NB4 (cell line): Measurements from ENCODE around the gene PRF1.
"Not testable (repeated sequence)": the region's sequence is repeated elsewhere in the genome, so short reads cannot be mapped to it uniquely, and the experiment has no call there.

Experiments used
- POLR2A ChIP-seq: IDR thresholded peaks from 2 replicates; pipeline ENCODE4 v1.6.1; 2011; ENCODE audit warnings: mild to moderate bottlenecking; ENCODE audit not compliant: insufficient read length; ENCODE audit errors: extremely low read depth
- TF ChIP-seq, protein P1 (sequence below): IDR thresholded peaks from one replicate; pipeline ENCODE4 v1.5.1; 2012; ENCODE audit warnings: low read depth, low read length
- TF ChIP-seq, protein P2 (sequence below): IDR thresholded peaks from 2 replicates; pipeline ENCODE4 v1.6.1; 2011; ENCODE audit warnings: low read depth, low read length

DNA sequence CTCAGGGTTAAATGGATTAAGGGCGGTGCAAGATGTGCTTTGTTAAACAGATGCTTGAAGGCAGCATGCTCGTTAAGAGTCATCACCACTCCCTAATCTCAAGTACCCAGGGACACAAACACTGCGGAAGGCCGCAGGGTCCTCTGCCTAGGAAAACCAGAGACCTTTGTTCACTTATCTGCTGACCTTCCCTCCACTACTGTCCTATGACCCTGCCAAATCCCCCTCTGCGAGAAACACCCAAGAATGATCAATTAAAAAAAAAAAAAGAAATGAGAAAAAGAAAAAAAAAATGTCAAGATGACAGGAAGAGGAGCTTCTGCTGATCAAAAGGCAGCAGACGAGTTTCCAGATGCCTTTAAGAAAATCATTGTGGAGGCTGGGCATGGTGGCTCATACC is 29.2 kb upstream of the PRF1 start:
- TF ChIP-seq, protein P1, sequence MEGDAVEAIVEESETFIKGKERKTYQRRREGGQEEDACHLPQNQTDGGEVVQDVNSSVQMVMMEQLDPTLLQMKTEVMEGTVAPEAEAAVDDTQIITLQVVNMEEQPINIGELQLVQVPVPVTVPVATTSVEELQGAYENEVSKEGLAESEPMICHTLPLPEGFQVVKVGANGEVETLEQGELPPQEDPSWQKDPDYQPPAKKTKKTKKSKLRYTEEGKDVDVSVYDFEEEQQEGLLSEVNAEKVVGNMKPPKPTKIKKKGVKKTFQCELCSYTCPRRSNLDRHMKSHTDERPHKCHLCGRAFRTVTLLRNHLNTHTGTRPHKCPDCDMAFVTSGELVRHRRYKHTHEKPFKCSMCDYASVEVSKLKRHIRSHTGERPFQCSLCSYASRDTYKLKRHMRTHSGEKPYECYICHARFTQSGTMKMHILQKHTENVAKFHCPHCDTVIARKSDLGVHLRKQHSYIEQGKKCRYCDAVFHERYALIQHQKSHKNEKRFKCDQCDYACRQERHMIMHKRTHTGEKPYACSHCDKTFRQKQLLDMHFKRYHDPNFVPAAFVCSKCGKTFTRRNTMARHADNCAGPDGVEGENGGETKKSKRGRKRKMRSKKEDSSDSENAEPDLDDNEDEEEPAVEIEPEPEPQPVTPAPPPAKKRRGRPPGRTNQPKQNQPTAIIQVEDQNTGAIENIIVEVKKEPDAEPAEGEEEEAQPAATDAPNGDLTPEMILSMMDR: not testable (repeated sequence)
- TF ChIP-seq POLR2A: not testable (repeated sequence)
- TF ChIP-seq, protein P2, sequence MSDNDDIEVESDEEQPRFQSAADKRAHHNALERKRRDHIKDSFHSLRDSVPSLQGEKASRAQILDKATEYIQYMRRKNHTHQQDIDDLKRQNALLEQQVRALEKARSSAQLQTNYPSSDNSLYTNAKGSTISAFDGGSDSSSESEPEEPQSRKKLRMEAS: not testable (repeated sequence)
